ENCODE results near the gene FNDC1.
A peak's percentile ranks its signal among the peaks of the same experiment; 100 is the strongest.
"Not testable (repeated sequence)": the region's sequence is repeated elsewhere in the genome, so short reads cannot be mapped to it uniquely, and the experiment has no call there.

FNDC1 gene

GRCh38 chr6:159169193-159169555 lies at the start of gene FNDC1:
Gene FNDC1 (plus strand): TSS chr6:159169400. CDS start chr6:159169597, 197 bp downstream.
- peak; percentile 19 for DNase-seq
- in situ Hi-C loops (cut with HindIII; ENCODE audit: low pct_ligation_motif_present, low pct_unique_long_range_greater_than_20kb, low sequenced_read_pairs), result no loop called here

- DNase-seq, result no peak
- in situ Hi-C loops (cut with HindIII; ENCODE audit: low pct_ligation_motif_present, low pct_unique_long_range_greater_than_20kb, low sequenced_read_pairs), result no loop called here
Measured at GRCh38 chr6:159119791-159120190, 49.4 kb upstream of the FNDC1 start.

GRCh38 chr6:159121486-159121885 lies 47.7 kb upstream of the FNDC1 start:
- DNase-seq, result no peak
- in situ Hi-C loops (cut with HindIII; ENCODE audit: low pct_ligation_motif_present, low pct_unique_long_range_greater_than_20kb, low sequenced_read_pairs), result no loop called here

GRCh38 chr6:159122453-159122852 lies 46.7 kb upstream of the FNDC1 start:
- DNase-seq, result no peak
- in situ Hi-C loops (cut with HindIII; ENCODE audit: low pct_ligation_motif_present, low pct_unique_long_range_greater_than_20kb, low sequenced_read_pairs), result no loop called here

- in situ Hi-C loops (cut with HindIII; ENCODE audit: low pct_ligation_motif_present, low pct_unique_long_range_greater_than_20kb, low sequenced_read_pairs); DNase-seq: not testable (repeated sequence)
Measured at GRCh38 chr6:159123831-159124230, 45.4 kb upstream of the FNDC1 start.

- DNase-seq, result no peak
- in situ Hi-C loops (cut with HindIII; ENCODE audit: low pct_ligation_motif_present, low pct_unique_long_range_greater_than_20kb, low sequenced_read_pairs), result no loop called here
Measured at GRCh38 chr6:159125014-159125609, 44.1 kb upstream of the FNDC1 start.

GRCh38 chr6:159125951-159126352 lies 43.2 kb upstream of the FNDC1 start:
- in situ Hi-C loops (cut with HindIII; ENCODE audit: low pct_ligation_motif_present, low pct_unique_long_range_greater_than_20kb, low sequenced_read_pairs), result no loop called here

GRCh38 chr6:159126590-159126989 lies 42.6 kb upstream of the FNDC1 start:
- DNase-seq, result no peak
- in situ Hi-C loops (cut with HindIII; ENCODE audit: low pct_ligation_motif_present, low pct_unique_long_range_greater_than_20kb, low sequenced_read_pairs), result no loop called here

More at GRCh38 chr6:159125951-159126352, 43.2 kb upstream of the FNDC1 start:
- DNase-seq, result no peak

- in situ Hi-C loops (cut with HindIII; ENCODE audit: low pct_ligation_motif_present, low pct_unique_long_range_greater_than_20kb, low sequenced_read_pairs), result no loop called here
- DNase-seq, result no peak
Measured at GRCh38 chr6:159127701-159128100, 41.5 kb upstream of the FNDC1 start.

GRCh38 chr6:159128978-159129377 lies 40.2 kb upstream of the FNDC1 start:
- no peak for DNase-seq
- in situ Hi-C loops (cut with HindIII; ENCODE audit: low pct_ligation_motif_present, low pct_unique_long_range_greater_than_20kb, low sequenced_read_pairs), result no loop called here

- DNase-seq, result no peak
- in situ Hi-C loops (cut with HindIII; ENCODE audit: low pct_ligation_motif_present, low pct_unique_long_range_greater_than_20kb, low sequenced_read_pairs), result no loop called here
Measured at GRCh38 chr6:159130846-159131245, 38.4 kb upstream of the FNDC1 start.

- DNase-seq, result no peak
- in situ Hi-C loops (cut with HindIII; ENCODE audit: low pct_ligation_motif_present, low pct_unique_long_range_greater_than_20kb, low sequenced_read_pairs), result no loop called here
Measured at GRCh38 chr6:159131709-159132108, 37.5 kb upstream of the FNDC1 start.

GRCh38 chr6:159132664-159133063 lies 36.5 kb upstream of the FNDC1 start:
- in situ Hi-C loops (cut with HindIII; ENCODE audit: low pct_ligation_motif_present, low pct_unique_long_range_greater_than_20kb, low sequenced_read_pairs), result no loop called here
- no peak for DNase-seq

- in situ Hi-C loops (cut with HindIII; ENCODE audit: low pct_ligation_motif_present, low pct_unique_long_range_greater_than_20kb, low sequenced_read_pairs), result no loop called here
- peak; percentile 51 for DNase-seq
Measured at GRCh38 chr6:159134701-159135364, 34.4 kb upstream of the FNDC1 start.

GRCh38 chr6:159137676-159138075 lies 31.5 kb upstream of the FNDC1 start:
- in situ Hi-C loops (cut with HindIII; ENCODE audit: low pct_ligation_motif_present, low pct_unique_long_range_greater_than_20kb, low sequenced_read_pairs), result no loop called here
- DNase-seq, result no peak

GRCh38 chr6:159142531-159142930 lies 26.7 kb upstream of the FNDC1 start:
- in situ Hi-C loops (cut with HindIII; ENCODE audit: low pct_ligation_motif_present, low pct_unique_long_range_greater_than_20kb, low sequenced_read_pairs), result no loop called here
- DNase-seq, result no peak

- in situ Hi-C loops (cut with HindIII; ENCODE audit: low pct_ligation_motif_present, low pct_unique_long_range_greater_than_20kb, low sequenced_read_pairs), result no loop called here
Measured at GRCh38 chr6:159148641-159149040, 20.6 kb upstream of the FNDC1 start.

GRCh38 chr6:159149641-159150040 lies 19.6 kb upstream of the FNDC1 start:
- in situ Hi-C loops (cut with HindIII; ENCODE audit: low pct_ligation_motif_present, low pct_unique_long_range_greater_than_20kb, low sequenced_read_pairs), result no loop called here
- no peak for DNase-seq

More at GRCh38 chr6:159148641-159149040, 20.6 kb upstream of the FNDC1 start:
- no peak for DNase-seq

GRCh38 chr6:159151266-159151855 lies 17.8 kb upstream of the FNDC1 start:
- in situ Hi-C loops (cut with HindIII; ENCODE audit: low pct_ligation_motif_present, low pct_unique_long_range_greater_than_20kb, low sequenced_read_pairs), result no loop called here
- peak; percentile 37 for DNase-seq

- in situ Hi-C loops (cut with HindIII; ENCODE audit: low pct_ligation_motif_present, low pct_unique_long_range_greater_than_20kb, low sequenced_read_pairs), result no loop called here
- no peak for DNase-seq
Measured at GRCh38 chr6:159152041-159152440, 17.2 kb upstream of the FNDC1 start.

All from ACHN (cell line).